22Rv1 (cell line): ENCODE measurements around the gene SLC6A19.

Experiments used
- H3K27ac ChIP-seq: fragments of 450-650 bp; 2 replicates; pipeline ENCODE4 v1.5.1; 2017
- ZFX ChIP-seq: fragments of 450-650 bp; IDR thresholded peaks from 2 replicates; pipeline ENCODE4 v1.6.1; 2017; ENCODE audit warnings: antibody characterized with exemption, borderline replicate concordance
- TF ChIP-seq, protein P1 (sequence below): fragments of 450-650 bp; IDR thresholded peaks from 2 replicates; pipeline ENCODE4 v1.5.1; 2017; ENCODE audit warnings: mild to moderate bottlenecking

Gene SLC6A19

DNA sequence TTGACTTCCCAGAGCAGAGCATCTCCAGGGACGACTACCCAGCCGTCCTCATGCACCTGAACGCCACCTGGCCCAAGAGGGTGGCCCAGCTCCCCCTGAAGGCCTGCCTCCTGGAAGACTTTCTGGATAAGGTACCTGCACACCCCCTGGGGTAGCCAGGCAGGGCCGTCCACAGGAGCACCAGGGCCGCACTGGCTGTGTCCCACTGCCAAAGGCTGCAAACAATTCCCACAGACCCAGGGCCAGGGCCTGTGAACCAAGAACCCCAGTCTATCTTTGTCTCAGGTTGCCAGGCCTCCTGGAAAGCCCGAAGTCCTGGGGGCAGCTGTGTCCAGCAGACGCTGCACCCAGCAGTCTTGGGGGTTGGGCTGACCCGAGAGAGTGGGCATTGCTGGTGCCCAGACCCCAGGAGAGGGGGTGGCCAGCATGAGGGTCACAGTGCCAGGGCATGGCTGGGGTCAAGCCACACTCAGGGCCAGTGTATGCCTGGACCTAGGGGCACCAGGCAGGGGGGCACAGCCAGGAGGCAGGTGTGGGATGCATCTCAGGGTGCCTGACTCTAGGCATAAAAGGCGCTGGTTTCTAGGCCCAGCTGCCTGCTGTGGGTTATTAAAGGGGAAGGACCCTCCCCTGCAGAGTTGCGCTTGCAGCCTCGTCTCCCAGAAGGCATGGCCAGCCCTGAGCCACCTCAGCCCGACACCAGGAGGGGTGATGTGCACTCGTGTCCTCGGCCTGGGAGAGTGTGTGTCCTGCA lies 41.5 kb downstream of the SLC6A19 start:
- no peak for TF ChIP-seq ZFX
- TF ChIP-seq, protein P1, sequence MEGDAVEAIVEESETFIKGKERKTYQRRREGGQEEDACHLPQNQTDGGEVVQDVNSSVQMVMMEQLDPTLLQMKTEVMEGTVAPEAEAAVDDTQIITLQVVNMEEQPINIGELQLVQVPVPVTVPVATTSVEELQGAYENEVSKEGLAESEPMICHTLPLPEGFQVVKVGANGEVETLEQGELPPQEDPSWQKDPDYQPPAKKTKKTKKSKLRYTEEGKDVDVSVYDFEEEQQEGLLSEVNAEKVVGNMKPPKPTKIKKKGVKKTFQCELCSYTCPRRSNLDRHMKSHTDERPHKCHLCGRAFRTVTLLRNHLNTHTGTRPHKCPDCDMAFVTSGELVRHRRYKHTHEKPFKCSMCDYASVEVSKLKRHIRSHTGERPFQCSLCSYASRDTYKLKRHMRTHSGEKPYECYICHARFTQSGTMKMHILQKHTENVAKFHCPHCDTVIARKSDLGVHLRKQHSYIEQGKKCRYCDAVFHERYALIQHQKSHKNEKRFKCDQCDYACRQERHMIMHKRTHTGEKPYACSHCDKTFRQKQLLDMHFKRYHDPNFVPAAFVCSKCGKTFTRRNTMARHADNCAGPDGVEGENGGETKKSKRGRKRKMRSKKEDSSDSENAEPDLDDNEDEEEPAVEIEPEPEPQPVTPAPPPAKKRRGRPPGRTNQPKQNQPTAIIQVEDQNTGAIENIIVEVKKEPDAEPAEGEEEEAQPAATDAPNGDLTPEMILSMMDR = no peak
- no peak overlapping the region for H3K27ac ChIP-seq

DNA sequence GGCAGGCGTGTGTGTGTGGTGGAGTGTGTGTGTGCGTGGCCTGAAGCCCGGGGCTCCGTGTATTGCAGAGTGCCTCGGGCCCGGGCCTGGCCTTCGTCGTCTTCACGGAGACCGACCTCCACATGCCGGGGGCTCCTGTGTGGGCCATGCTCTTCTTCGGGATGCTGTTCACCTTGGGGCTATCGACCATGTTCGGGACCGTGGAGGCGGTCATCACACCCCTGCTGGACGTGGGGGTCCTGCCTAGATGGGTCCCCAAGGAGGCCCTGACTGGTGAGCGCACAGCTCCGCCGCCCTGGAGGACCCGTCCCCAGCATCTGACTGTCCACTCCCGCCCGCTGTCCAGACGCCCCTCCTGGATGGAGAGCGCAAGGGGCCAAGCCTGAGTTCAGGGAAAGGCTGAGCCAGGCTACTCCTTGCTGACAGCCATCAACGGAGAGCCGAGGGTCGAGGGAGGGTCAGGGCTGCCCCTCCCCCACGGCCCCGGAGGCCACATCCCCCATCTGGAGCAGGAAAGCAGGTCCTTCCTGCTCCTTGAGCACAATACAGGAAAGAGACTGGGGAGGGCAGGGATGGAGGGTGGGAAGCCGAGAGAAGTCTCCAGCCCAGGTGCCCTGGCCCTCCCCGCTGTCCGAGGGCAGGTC lies 42.2 kb downstream of the SLC6A19 start:
- TF ChIP-seq ZFX = no peak
- TF ChIP-seq, protein P1 = no peak
- H3K27ac ChIP-seq = no peak overlapping the region

DNA sequence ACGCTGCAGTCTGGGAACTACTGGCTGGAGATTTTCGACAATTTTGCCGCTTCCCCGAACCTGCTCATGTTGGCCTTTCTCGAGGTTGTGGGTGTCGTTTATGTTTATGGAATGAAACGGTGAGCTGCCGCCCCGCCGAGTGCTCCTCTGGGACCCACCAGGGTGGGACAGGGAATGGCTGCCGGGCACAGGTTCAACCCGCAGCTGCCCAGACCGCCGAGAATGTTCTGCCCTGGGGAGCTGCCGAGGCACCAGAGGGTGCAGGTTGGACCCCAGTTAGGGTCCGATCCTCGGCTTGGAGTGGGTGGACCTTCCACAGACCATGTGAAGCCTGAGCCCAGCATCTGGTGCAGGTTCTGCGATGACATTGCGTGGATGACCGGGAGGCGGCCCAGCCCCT lies 42.9 kb downstream of the SLC6A19 start:
- TF ChIP-seq ZFX = no peak
- TF ChIP-seq, protein P1 = no peak
- H3K27ac ChIP-seq = no peak overlapping the region

DNA sequence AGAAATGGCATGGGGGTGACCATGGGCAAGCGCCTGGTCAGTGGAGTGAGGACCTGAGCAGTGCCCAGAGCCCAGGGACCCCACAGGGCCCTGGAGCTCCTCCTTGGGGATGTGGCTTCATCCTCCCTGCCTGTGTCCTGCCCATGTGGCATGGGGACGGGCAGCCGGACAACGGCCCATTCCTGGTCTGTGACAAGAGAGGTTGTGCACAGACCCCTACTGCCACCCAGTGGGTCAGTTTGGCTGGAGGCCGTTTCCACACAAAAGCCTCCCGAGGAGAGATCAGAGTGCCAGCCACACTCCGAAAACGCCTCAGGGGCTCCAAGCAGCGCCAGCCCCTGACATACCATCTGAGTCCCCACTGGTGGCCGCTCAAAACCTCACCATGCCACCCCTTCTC lies 43.6 kb downstream of the SLC6A19 start:
- TF ChIP-seq ZFX = no peak
- TF ChIP-seq, protein P1 = peak; percentile 36; the same call in 1 of the 2 replicates

DNA sequence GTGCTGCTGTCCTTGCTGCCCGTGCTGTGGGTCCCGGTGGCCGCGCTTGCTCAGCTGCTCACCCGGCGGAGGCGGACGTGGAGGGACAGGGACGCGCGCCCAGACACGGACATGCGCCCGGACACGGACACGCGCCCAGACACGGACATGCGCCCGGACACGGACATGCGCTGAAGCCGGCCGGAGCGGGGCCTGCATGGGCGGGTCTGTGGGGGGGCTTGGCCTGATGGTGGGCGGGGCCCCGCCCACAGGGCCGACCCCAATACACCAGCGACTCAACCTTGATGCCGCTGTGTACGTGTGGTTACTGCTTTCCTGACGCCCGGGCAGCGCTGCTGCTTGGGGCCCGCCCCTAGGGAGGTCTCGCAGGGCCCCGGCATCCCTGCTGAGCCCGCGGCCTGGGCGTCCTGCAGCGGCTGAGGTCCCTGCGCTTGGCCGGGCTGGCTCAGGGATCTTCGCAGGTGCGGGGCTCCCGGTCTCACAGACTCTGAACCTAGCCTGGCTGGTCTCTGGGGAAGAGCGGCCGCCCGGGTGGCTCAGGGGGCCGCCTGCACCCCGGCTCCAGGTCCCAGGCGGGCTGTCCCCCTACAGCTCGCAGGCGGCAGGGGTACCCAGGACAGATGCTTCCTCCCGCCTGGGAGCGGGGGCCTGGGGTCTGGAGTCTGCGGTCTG lies 44.6 kb downstream of the SLC6A19 start:
- no peak for TF ChIP-seq ZFX
- TF ChIP-seq, protein P1 = no peak
- H3K27ac ChIP-seq = no peak overlapping the region

More for the DNA sequence above, 43.6 kb downstream of the SLC6A19 start:
- H3K27ac ChIP-seq = no peak overlapping the region

DNA sequence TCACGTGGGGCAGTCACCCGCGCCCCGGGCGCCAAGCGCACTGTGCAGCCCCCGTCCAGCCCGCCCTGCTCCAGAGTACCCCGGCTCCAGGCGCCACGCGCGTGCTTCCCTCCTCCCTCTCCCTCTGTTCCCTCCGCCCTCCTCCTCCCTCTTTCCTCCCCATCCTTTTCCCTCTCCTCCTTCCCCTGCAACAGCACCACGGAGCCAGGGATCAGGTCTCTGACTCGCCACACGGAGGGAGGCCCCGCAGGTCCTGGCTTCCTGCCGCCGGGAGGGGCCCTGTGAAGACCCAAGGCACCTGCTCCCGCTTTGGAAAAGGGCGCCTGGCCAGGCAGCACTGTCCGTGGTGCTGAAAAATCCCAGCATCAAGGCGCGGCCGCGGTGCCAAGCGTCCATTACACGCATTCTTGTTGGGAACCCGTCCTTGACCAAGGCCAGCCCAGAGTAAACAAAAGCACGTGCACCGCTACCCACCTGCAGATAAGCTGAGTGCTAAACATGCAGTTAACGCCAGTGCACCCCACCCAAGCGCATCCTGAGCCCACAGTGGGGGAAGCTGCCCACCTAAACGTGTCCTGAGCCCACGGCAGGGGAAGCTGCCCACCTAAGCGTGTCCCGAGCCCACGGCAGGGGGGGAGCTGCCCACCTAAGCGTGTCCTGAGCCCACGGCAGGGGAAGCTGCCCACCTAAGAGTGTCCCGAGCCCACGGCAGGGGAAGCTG lies 45.5 kb downstream of the SLC6A19 start:
- H3K27ac ChIP-seq = no peak overlapping the region
- no peak for TF ChIP-seq ZFX
- TF ChIP-seq, protein P1 = no peak
